Heart left ventricle (tissue), 13 donors: Measurements from ENCODE around the gene SLC25A33.

Source experiments
- CTCF ChIP-seq, 12 donors: fragments of 200-600 bp; sonication (generic) in 4 of 12; IDR thresholded peaks; one replicate each; pipeline versions ENCODE4 v1.5.0 to v1.8.0; 2018 to 2022; ENCODE audit warnings: antibody characterized with exemption in 12 of 12, mild to moderate bottlenecking in 5 of 12
- POLR2A ChIP-seq, 2 donors: fragments of 450-650 bp; IDR thresholded peaks; one replicate each; pipeline ENCODE4 v1.6.1; 2017; ENCODE audit warnings: antibody characterized with exemption in 2 of 2, mild to moderate bottlenecking in 2 of 2, moderate library complexity in 2 of 2
- donor health status: ischemic (EF 13 %, LVEDD 7.1; RV severe dilation, severe dysfunction).
- donor health status: DM: no; HTN: yes; CAD: no.
- donor health status: DM: no; HTN: no; CAD: no.
- donor health status: ischemic (EF 25% LVEDD 6.9; RV normal size, moderate dysfunction).
- donor health status: ischemic (EF 25% LVEDD 5.7; RV mildly dilated, moderate dysfunction).
- donor health status: ischemic (EF 35%, LVEDD 5.7; RV mildly dilated, moderate dysfunction).
- donor health status: nonischemic (EF 11% LVEDD 7.7; RV severe dilation, severe dysfunction).
- donor health status: DM: yes; HTN: yes; CAD: no.
- donor health status: PGD.
- donor health status: ischemic (EF 29% LVEDD 5.4; RV normal size, mild dysfunction).
- donor health status: nonischemic (EF 23%, LVEDD 6.1; RV moderate dilation, normal function).

GRCh38 chr1:9615316-9616063 is 76.2 kb downstream of the SLC25A33 start:
- peak; percentile 29 to 75 (median 51) for TF ChIP-seq CTCF (IDR thresholded peaks at IDR 0.05)
- no peak for TF ChIP-seq POLR2A (IDR thresholded peaks at IDR 0.05)
